ENCODE measurements around the gene LPP.

DNA sequence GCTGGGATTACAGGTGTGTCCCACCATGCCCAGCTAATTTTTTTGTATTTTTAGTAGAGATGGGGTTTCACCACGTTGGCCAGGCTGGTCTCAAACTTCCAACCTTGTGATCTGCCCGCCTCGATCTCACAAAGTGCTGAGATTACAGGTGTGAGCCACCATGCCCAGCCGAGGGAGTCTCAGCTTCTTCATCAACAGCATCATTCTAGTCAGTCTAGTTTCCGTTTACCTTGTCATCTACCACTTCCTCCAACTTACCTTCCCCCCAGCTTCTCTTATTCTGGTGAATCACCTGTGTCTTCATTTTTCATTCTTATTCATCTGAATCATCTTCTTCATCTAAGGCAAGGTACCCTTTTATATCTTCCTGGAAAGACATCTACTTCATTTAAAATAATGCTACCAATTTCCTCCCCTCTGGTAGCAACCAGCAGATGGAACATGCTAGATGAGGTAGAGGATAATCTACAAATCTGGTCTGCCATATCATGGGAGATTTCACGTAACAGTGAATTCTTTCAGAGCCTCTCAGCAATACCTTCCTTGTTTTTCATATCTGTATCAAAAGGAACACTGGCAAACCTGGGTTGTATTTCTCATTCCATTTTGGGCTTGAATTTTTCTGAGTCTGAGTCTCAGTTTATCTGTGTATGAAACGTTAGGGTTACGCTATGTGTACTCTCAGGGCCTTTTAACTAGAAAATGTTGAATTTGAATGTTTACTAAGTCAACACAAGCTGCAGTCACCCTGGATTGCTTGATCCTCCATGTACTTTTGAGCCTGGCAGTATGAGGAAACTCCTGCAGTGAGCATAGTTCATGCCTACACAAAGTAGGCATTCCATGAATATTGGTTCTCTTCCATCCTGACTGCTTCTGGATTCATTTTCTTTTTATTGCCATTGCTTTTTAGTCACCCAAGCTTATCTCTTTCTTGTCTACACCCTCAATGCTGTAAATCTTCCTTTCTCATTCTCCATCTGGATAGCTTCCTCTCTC lies 16.8 kb downstream of the LPP start:
- TF ChIP-seq, protein P1, sequence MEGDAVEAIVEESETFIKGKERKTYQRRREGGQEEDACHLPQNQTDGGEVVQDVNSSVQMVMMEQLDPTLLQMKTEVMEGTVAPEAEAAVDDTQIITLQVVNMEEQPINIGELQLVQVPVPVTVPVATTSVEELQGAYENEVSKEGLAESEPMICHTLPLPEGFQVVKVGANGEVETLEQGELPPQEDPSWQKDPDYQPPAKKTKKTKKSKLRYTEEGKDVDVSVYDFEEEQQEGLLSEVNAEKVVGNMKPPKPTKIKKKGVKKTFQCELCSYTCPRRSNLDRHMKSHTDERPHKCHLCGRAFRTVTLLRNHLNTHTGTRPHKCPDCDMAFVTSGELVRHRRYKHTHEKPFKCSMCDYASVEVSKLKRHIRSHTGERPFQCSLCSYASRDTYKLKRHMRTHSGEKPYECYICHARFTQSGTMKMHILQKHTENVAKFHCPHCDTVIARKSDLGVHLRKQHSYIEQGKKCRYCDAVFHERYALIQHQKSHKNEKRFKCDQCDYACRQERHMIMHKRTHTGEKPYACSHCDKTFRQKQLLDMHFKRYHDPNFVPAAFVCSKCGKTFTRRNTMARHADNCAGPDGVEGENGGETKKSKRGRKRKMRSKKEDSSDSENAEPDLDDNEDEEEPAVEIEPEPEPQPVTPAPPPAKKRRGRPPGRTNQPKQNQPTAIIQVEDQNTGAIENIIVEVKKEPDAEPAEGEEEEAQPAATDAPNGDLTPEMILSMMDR (IDR thresholded peaks at IDR 0.05) = no peak
- no peak for TF ChIP-seq POLR2AphosphoS5 (IDR thresholded peaks at IDR 0.05)
